ENCODE data around the gene ATP8A2.

DNA sequence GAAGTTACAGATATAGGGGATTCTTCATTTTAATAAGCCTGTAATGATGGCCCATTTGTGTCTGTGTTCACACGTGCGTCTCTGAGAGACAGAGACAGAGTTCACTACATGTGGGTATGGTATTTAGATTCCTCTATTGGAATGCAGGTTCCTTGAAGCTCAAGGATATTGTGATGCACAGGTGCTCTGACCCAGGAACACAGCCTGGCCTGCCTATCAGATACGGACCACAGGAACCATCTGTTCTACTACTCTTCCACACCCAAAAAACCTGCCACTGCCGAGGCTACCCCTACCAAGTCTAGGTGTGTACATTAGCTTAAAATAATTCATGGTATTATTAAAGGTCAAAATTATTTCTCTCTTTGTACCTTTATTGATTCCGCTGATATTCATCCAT is 289.2 kb downstream of the ATP8A2 start:
- TF ChIP-seq POLR2AphosphoS5 (IDR thresholded peaks at IDR 0.05; ENCODE audit: low read depth, low read length): no peak
- TF ChIP-seq, protein P1, sequence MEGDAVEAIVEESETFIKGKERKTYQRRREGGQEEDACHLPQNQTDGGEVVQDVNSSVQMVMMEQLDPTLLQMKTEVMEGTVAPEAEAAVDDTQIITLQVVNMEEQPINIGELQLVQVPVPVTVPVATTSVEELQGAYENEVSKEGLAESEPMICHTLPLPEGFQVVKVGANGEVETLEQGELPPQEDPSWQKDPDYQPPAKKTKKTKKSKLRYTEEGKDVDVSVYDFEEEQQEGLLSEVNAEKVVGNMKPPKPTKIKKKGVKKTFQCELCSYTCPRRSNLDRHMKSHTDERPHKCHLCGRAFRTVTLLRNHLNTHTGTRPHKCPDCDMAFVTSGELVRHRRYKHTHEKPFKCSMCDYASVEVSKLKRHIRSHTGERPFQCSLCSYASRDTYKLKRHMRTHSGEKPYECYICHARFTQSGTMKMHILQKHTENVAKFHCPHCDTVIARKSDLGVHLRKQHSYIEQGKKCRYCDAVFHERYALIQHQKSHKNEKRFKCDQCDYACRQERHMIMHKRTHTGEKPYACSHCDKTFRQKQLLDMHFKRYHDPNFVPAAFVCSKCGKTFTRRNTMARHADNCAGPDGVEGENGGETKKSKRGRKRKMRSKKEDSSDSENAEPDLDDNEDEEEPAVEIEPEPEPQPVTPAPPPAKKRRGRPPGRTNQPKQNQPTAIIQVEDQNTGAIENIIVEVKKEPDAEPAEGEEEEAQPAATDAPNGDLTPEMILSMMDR (IDR thresholded peaks at IDR 0.05): no peak
- no peak for TF ChIP-seq REST (IDR thresholded peaks at IDR 0.05; ENCODE audit: insufficient read depth in 1 of 2, low read depth in 2 of 2, low read length in 1 of 2)
- TF ChIP-seq TCF7L2 (IDR thresholded peaks at IDR 0.05; ENCODE audit: low read depth, low read length): no peak

All from Panc1 (cell line).